GM12872 (cell line): Measurements from ENCODE around the gene STX18.

Experiments
- TF ChIP-seq, protein P1 (sequence below): IDR thresholded peaks from 3 replicates; pipeline ENCODE4 v1.5.1; 2011; ENCODE audit warnings: low read depth, mild to moderate bottlenecking, low read length, moderate library complexity; ENCODE audit not compliant: insufficient read depth

STX18 gene

DNA sequence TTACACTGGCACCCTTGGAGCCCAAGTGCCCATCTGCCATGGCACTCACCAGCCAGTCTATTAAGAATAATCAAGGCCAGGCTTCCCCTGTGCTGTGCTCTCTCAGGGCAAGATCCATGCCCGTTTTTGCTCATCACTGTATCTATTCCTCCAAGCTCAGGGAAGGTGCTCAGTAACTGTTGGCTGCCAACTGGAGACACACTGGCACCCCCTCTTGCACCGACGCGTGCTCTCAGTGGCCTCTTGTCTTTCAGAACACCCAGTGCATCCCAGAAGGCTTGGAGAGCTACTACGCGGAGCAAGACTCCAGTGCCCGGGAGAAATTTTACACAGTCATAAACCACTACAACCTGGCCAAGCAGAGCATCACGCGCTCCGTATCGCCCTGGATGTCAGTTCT, 124.9 kb downstream of the STX18 start:
- TF ChIP-seq, protein P1, sequence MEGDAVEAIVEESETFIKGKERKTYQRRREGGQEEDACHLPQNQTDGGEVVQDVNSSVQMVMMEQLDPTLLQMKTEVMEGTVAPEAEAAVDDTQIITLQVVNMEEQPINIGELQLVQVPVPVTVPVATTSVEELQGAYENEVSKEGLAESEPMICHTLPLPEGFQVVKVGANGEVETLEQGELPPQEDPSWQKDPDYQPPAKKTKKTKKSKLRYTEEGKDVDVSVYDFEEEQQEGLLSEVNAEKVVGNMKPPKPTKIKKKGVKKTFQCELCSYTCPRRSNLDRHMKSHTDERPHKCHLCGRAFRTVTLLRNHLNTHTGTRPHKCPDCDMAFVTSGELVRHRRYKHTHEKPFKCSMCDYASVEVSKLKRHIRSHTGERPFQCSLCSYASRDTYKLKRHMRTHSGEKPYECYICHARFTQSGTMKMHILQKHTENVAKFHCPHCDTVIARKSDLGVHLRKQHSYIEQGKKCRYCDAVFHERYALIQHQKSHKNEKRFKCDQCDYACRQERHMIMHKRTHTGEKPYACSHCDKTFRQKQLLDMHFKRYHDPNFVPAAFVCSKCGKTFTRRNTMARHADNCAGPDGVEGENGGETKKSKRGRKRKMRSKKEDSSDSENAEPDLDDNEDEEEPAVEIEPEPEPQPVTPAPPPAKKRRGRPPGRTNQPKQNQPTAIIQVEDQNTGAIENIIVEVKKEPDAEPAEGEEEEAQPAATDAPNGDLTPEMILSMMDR: no peak

DNA sequence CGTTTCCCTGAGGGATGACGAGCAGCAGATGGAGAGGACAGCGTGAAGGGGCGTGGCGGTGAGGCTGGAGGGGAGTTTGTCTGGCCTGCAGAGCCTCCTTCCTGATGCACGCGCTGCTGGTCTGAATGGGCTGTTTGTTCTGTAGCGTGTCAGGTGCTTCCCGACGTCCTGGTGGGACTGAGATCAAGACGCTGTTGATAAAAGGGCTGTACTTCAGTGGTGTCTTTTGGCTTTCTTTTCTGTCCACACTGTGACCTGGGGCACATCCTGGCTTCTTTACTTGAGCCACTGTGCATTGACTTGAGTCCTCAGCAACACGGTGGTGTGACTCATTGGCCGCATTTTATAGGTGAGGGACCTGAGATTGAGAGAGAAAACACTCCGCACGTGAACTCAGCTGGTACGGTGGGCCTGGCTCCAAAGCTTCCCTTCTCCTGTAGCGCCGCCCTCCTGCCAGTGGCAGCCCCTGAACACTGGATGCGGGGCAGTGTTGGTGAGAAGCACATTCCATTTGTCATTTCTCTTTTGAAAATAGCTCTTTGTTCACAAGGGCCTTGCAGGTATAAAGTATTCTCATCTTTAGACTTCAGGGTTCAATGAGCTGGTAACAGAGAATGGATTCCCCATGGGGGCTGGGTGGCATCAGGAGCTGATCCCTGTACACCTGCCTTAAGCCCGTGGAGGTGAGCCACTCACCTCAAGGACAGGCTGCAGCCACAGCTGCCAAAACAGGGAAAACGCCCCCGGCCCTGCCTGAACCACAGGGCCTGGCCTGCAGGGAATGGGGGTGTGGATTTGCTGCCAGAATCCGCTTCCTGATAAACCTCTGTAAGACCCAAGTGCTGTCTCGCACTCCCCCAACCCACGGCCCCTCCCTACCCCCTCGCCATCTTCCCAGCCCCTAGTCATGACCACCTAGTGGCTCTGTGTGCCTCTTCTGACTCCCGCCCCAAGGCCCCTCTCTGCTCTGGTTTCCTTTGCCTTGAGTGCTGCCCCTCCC, 125.7 kb downstream of the STX18 start:
- TF ChIP-seq, protein P1: no peak

DNA sequence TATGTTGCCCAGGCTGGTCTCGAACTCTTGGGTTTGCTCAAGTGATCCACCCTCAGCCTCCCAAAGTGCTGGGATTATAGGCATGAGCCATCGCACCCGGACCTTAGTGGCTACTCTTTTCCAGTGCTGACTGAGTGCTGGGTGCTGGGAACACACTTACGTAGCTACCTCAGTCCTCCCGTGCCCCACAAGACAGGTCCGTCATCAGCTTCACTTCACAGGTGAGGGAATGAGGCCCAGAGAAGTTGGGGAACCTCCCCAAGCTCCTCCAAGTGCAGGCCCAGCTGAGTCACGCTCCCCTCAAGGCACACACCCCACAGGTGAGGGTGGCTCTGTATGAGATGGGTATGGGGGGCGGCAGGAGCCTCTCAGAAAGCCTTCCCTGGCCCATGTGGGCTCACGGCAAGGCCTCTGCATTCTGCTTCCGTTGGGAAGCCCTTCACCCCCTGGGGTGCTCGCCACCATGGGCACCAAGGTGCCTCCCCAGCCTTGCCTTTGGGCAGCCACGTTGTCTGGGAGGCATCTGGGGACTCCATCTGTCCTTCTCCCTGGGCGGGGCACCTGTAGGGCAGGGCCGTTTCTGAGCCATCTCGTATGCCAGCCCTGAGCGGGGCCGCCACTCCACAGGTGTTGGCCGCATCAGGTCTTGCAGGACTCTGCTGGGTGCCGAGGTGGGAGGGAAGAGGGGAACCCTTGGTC, 126.6 kb downstream of the STX18 start:
- TF ChIP-seq, protein P1: no peak

DNA sequence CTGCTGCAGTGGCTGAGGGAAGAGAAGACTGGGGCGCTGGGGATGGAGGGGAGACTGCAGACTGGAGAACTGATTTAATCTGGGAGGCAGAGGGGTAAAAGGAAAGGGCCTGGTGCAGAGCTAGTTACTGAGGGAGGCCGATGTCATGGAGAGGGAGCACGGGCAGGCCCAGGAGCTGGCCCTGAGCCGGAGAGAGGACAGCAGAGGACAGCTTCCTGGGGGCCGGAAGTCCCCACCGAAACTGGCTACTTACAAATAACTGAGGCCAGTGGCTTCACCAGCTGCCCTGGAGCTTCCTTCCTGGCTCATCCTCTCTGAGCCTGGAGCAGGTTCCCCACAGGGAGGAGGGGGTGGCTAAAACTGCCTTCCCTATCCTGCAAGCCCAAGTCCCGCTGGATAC, 128.0 kb downstream of the STX18 start:
- TF ChIP-seq, protein P1: no peak

DNA sequence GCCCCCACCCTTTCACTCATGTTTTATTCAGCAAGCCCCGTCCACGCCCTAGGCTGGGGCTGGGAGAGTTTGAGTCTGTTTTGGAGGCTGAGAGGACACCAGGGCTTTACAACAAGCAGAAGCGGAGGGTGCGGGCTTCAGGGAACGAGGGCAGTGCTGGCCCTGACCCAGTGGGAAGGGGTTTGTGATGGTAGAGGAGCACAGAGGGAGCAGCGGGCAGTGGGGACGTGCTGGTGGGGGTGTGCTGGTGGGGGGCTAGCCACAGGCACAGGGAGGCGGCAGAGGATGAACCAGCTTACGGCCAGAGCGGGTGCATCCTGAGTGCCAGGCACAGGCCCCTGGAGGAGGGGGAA, 128.5 kb downstream of the STX18 start:
- TF ChIP-seq, protein P1: no peak

DNA sequence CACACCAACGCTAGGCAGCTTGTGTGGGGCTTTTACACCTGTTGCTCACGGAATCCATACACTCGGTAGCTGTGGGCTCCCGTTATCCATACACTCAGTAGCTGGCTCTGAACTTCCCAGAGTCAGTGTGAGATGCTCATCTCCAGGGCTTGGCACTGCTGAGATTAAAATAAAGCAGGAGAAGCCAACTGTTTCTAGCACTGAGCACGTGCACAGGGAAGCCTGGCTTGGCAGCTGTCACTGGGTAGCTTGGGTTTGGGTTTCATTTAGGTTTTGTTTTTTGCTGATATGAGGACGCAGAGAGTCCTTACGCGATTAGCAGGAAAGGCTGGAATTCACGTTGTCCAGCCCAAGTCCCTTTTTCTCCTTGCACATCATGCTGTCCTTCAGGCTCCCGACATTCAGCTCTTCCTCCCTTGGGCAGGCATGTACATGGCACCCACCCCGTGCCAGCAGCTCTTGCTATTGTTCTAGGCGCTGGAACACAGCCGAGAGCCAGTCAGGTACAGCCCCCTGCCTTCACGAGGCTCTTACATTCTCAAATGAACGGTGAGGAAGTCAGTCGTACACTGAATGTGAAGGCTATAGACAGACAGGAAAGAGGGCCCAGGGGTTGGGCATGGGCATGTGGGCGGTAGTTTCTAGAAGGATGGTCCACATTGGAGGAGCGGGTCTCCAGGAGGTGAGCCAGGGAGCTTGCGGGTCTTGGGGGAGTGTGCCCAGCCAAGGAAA, 129.0 kb downstream of the STX18 start:
- TF ChIP-seq, protein P1: no peak

DNA sequence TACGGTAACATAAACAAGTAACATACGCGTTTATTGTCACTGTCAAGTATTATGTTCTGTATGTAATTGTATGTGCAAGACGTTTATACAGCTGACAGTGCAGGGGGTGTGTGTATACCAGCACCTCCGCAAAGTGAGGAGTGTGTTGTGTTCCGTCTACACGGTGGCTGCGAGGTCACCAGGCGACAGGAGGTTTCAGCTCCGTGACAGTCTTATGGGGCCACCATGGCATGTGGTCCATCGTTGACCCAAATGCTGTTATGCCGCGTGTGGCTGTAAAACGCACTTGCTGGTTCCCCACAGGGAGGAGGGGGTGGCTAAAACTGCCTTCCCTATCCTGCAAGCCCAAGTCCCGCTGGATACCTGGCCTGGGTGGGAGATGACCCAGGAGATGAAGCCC, 129.9 kb downstream of the STX18 start:
- TF ChIP-seq, protein P1: no peak
